NCI-H226 (cell line): Measurements from ENCODE around the gene HSD11B2.

Source experiments
- DNase-seq: peaks from one replicate; pipeline ENCODE4 v3.0.0-alpha.2; 2015

The HSD11B2 gene

DNA sequence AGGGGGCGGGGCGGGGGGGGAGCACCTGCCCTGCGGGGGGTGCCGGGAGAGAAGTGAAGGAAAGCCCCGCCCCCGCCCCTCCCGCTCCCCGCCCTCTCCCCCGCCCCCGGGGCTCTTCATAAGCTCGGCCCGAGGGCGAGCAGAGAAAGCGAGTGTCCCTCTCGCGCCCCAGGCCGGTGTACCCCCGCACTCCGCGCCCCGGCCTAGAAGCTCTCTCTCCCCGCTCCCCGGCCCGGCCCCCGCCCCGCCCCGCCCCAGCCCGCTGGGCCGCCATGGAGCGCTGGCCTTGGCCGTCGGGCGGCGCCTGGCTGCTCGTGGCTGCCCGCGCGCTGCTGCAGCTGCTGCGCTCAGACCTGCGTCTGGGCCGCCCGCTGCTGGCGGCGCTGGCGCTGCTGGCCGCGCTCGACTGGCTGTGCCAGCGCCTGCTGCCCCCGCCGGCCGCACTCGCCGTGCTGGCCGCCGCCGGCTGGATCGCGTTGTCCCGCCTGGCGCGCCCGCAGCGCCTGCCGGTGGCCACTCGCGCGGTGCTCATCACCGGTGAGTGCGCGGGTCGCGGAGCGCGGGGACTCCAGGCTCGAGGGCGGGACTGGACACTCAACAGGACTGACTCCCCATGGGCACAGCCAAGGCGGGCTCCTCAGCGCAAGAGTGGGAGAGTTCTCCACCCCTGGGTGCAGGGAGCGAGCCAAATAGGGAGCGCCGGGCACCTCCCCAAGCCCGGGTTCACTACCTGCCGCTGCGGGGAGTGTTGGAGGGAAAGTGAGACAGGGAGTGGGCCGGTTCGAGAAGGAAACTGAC is at the start of gene HSD11B2:
Gene HSD11B2, plus strand, starts transcription at position 145 of the 798 bp plus-strand sequence. Its CDS starts 128 bp downstream, at position 273.
- peak; percentile 61 for DNase-seq

DNA sequence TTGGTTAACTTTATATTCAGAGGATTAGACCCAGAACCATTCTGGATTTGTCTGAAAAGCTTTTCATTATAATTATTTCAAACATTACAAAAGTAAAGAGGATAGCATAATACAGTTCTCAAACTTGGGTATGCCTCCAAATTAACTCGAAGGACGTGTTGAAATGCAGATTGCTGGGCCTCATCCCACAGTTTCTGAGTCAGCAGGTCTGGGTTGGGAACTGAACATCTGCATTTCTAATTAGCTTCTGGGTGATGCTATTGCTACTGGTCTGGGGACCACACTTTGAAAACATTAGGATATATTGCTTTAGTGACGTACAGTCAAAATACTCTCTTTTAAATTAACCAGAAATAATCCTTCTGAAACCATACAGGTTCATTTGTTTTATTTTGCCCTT is 47.6 kb upstream of the HSD11B2 start:
- DNase-seq, result no peak

DNA sequence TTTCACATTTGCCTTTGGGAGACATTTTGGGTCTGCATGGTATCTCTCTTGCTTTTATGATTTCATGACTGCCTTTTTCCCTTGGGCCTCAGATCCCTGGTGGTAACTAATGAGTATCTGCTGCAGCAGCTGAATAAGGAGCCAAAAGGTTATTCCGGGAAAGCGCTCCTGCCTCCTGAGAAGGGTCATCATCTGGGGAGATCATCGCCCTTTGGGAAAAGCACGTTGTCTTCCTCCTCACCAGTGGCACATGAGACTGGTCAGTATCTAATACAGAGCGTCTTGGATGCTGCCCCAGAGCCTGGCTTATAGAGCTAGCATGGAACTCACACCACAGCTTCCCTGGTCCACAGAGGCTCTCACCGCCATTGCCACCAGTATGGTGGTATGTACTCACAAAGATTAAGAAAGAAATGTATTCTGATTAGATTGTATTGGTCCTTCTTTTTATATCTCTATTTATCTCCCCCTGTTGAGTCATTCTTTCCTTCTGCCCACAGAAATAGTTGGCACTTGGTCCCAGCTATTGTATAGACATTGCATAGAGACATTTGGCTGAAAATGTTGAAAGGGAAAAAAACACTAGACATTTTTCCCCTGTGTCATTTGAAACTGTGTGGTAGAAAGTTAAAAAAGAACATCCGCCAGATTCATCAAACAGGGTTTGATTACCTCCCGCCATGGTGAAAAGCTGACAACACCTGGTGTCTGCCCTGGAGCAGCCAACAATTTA is 46.0 kb upstream of the HSD11B2 start:
- DNase-seq, result no peak

- no peak for DNase-seq
Measured at GRCh38 chr16:67386861-67387455, 44.0 kb upstream of the HSD11B2 start.

- no peak for DNase-seq
Measured at GRCh38 chr16:67387479-67388079, 43.3 kb upstream of the HSD11B2 start.

GRCh38 chr16:67388191-67388590 is 42.7 kb upstream of the HSD11B2 start:
- no peak for DNase-seq

- no peak for DNase-seq
Measured at GRCh38 chr16:67388591-67388990, 42.3 kb upstream of the HSD11B2 start.

DNA sequence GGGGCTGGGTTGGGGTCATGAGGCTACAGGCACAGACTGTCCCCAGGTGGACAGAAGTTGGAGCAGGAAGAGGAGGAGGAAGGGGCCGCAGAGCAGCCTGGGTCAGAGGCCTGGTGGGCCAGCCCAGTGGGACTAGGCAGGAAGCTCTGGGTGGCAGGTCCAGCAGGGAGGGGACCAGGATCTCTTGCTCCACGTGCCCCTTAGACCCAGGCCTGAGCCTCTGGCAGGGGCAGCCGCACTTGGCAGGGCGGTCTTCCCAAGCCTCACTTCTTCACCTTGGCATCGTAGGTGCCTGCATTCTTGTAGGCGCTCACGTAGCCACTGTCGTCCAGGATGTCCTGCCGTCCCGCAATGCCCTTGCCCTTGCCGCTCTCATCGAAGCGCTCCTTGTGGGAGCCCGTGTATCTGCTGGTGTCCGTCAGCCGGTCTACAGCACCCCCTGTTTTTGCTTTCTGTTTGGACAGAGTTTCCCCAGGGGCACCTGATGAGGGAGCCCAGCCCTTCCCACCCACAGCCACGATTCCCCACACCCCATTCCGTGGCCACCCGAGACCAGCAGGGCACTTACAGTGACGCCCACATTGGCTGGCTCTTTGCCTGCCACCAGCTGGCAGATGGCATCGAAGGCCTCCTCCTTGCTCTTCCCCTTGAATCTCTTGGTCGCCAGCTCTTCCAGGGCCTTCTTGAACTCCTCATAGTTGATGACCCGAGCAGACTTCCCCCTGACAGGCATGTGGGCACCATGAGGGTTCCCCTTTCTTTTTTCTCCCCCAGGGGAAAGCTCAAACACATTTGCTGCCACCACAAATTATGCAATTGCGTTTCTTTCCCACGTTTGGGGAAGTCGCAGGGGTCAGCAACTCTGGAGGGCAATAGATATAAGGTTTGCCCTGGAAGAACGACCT is 40.8 kb upstream of the HSD11B2 start:
- no peak for DNase-seq

- no peak for DNase-seq
Measured at GRCh38 chr16:67390816-67391423, 40.0 kb upstream of the HSD11B2 start.

- peak; percentile 41 for DNase-seq
Measured at GRCh38 chr16:67391424-67392300, 39.3 kb upstream of the HSD11B2 start.

DNA sequence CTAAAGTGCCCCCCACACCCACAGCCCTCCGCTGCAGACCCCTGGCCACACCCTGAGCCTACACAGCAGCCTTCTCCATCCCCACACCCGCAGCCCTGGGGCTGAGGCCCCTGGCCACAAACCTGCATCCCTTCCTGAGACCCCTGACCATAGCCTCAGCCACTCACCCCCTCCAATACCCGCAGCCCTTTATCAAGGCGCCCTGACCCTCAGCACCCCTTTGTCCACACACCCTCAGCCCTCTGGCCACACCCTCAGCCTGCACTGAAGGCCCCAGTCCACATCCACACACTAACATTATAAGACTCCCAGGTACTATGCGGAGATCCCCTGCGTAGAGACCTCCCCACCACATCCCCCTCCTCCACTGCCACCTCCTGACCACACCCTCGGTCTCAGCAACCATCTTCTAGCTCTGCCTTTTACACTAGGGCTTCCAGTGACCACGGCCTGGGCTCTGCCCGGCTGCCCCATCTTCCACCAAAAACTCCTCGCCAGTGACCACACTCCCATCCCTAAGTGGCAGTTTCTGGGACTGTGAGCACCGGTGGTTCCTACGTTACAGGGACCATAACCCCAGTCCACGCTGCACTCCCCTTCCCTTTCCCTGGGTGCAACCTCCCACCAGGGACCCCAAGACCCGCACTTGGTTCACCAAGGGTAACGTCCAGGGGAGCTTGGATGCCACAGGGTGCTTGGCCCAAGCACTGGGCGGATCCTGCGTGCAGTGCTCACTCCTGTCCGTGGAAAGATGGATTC is 38.4 kb upstream of the HSD11B2 start:
- no peak for DNase-seq

GRCh38 chr16:67393111-67393787 is 37.7 kb upstream of the HSD11B2 start, which contains the start of gene TPPP3:
TSS of gene TPPP3 (minus strand) at chr16:67393498. CDS start at chr16:67391111, 2,387 bp downstream.
- peak; percentile 65 for DNase-seq

DNA sequence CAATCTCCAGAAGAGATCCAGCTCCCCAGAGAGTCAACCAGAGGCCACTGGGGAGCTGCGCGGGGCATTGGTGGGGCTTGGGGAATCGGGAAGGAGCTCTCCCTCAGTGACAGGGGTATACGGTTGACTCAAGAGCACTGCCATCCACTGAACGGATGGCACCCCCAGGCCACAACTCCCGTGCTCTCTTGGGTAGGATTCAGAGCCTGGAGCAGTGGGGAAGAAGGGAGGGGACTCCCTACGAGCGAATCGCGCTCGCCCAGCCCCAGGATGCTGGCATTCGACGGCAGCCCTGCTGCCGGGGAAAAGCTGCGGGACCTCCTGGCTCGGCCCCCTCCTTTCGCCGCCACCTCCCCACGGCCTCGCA is 37.1 kb upstream of the HSD11B2 start:
- DNase-seq, result no peak

DNA sequence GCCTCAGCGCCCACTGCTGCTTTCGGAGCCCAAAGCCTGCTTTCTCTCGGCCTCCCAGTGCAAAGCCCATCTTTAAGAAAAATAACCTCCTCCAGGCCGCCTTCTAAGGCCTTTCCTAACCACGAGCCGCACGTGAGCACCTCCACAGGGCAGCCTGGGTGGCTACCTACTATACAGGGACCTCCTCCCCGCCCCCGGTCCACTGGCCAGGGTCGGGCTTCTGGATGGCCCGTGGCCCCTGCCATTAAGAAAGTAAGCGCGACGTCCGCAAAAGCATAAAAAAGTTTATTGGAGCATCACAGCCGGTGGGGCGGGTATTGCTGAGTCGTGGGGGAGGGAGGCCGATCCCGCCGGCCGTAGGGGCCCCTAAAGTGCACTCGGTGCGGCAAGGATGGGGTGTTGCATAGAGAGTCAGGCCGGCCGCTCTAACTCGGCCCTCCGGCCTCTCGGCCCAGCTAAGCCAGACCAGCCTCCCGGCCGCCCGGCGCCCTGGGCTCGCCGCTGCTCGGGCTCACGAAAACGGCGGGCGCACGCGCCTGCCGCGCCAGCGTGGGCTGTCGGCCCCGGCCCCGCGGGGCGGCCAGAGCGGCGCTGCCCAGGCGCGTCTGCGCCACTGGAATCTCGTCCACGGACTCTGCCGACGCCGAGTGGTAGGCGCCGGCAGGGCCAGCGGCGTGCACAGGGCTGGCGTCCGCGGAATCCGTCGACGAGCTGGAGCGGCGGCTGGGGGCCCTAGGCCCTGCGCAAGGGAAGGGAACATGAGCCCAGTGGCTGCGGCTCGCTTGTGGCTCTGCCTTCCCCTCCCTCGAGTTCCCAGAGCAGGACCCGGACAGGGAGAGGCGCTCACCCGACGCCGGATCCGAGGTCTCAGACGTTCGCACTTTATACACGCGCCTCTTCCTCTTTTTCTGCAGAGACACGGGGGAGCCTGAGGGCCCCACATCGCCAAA is 36.5 kb upstream of the HSD11B2 start:
- DNase-seq, result no peak

DNA sequence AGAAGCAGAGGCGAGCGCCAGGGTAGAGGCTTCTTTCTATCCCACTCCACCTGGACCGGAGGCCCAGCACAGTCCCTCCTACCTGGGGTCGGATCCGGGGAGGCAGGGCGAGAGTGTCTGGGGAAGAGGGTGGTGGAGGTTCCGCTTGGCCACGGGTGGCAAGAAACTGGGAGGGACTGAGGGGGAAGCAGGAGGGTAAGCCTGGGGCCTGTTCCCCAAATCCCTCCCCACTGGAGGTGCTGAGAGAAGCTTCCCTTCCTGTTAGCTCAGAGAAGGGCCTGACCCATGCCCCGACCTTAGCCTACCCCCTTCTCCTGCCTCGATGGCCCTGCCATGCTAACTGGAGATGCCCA is 35.8 kb upstream of the HSD11B2 start:
- DNase-seq, result no peak

- peak; percentile 67 for DNase-seq
Measured at GRCh38 chr16:67395458-67396158, 35.3 kb upstream of the HSD11B2 start.
